Neural cell (in vitro differentiated cells): ENCODE measurements around the gene DOCK4. TPM values are rescaled to one million over a fixed set of nuclear protein-coding genes. Genes with fewer than 3 reads are reported as not detected.
A peak's percentile ranks its signal among the peaks of the same experiment; 100 is the strongest.
"Not testable (repeated sequence)": the region's sequence is repeated elsewhere in the genome, so short reads cannot be mapped to it uniquely, and the experiment has no call there.

ENCODE experiments used
- H2AFZ ChIP-seq: fragments of 200-600, 300-800 bp; sonication (generic), shearing (Covaris generic); 2 replicates; pipeline ENCODE4 v1.6.0; 2014; ENCODE audit warnings: low read depth, mild to moderate bottlenecking, antibody characterized with exemption, low read length, moderate library complexity
- H3F3A ChIP-seq: fragments of 200-600 bp; shearing (Covaris generic); 2 replicates; pipeline ENCODE4 v1.6.1; 2016; ENCODE audit warnings: mild to moderate bottlenecking, moderate library complexity, mixed read lengths, antibody characterized with exemption, low read length; ENCODE audit not compliant: insufficient read depth, poor library complexity, severe bottlenecking
- H3K27ac ChIP-seq: fragments of 200-600, 300-800 bp; sonication (generic), shearing (Covaris generic); 2 replicates; pipeline ENCODE4 v1.5.1; 2014; ENCODE audit warnings: mild to moderate bottlenecking, low read length, moderate library complexity
- H3K27me3 ChIP-seq: fragments of 300-800, 200-600 bp; sonication (generic), shearing (Covaris generic); 2 replicates; pipeline ENCODE4 v1.6.0; 2014; ENCODE audit warnings: mild to moderate bottlenecking, low read depth, low read length, moderate library complexity; ENCODE audit not compliant: insufficient read depth
- H3K36me3 ChIP-seq: fragments of 300-800, 200-600 bp; sonication (generic), shearing (Covaris generic); 2 replicates; pipeline ENCODE4 v1.5.1; 2014; ENCODE audit warnings: mild to moderate bottlenecking, antibody characterized with exemption, low read length, moderate library complexity; ENCODE audit not compliant: insufficient read depth
- H3K4me2 ChIP-seq: fragments of 300-800, 200-600 bp; sonication (generic), shearing (Covaris generic); 2 replicates; pipeline ENCODE4 v1.6.0; 2014; ENCODE audit warnings: mild to moderate bottlenecking, low read length
- H3K4me3 ChIP-seq: fragments of 300-800, 200-600 bp; sonication (generic), shearing (Covaris generic); 2 replicates; pipeline ENCODE4 v1.5.1; 2014; ENCODE audit warnings: mild to moderate bottlenecking, low read length, moderate library complexity
- H3K79me2 ChIP-seq: fragments of 200-600 bp; shearing (Covaris generic); replicated peaks from 2 replicates; pipeline ENCODE4 v1.6.0; 2014; ENCODE audit warnings: mild to moderate bottlenecking, low read length, moderate library complexity; ENCODE audit not compliant: insufficient read depth
- H3K9ac ChIP-seq: fragments of 300-800, 200-600 bp; sonication (generic), shearing (Covaris generic); 2 replicates; pipeline ENCODE4 v1.6.1; 2016; ENCODE audit warnings: mild to moderate bottlenecking, low read length, mixed read lengths
- H3K9me2 ChIP-seq: fragments of 200-600 bp; shearing (Covaris generic); 2 replicates; pipeline ENCODE4 v1.6.1; 2016; ENCODE audit warnings: mild to moderate bottlenecking, low read length, mixed read lengths; ENCODE audit not compliant: insufficient read depth
- H3K9me3 ChIP-seq: fragments of 200-600, 300-800 bp; sonication (generic), shearing (Covaris generic); 2 replicates; pipeline ENCODE4 v1.6.1; 2016; ENCODE audit warnings: mild to moderate bottlenecking, mixed run types, low read length, moderate library complexity, mixed read lengths
- H4K20me1 ChIP-seq: fragments of 200-600 bp; shearing (Covaris generic); 2 replicates; pipeline ENCODE4 v1.6.1; 2016; ENCODE audit warnings: mild to moderate bottlenecking, mixed run types; ENCODE audit not compliant: insufficient read depth
- EP300 ChIP-seq: fragments of 450-650 bp; conservative IDR thresholded peaks from 2 replicates; pipeline ENCODE4 v1.6.1; 2014; ENCODE audit warnings: antibody characterized with exemption, mild to moderate bottlenecking, moderate library complexity; ENCODE audit not compliant: poor library complexity, severe bottlenecking
- EZH2 ChIP-seq: fragments of 200-600, 300-800 bp; shearing (Covaris generic), sonication (generic); IDR thresholded peaks from 2 replicates; pipeline ENCODE4 v1.6.1; 2014; ENCODE audit warnings: antibody characterized with exemption, low read length, borderline replicate concordance, mild to moderate bottlenecking; ENCODE audit not compliant: insufficient read depth, poor library complexity, severe bottlenecking
- MXI1 ChIP-seq: fragments of 450-650 bp; conservative IDR thresholded peaks from 2 replicates; pipeline ENCODE4 v1.6.1; 2014; ENCODE audit warnings: antibody characterized with exemption, mild to moderate bottlenecking; ENCODE audit not compliant: poor library complexity, severe bottlenecking
- POLR2AphosphoS5 ChIP-seq: IDR thresholded peaks from 2 replicates; pipeline ENCODE4 v1.6.1; 2012
- RAD21 ChIP-seq: fragments of 450-650 bp; conservative IDR thresholded peaks from 2 replicates; pipeline ENCODE4 v1.6.1; 2014; ENCODE audit warnings: antibody characterized with exemption, mild to moderate bottlenecking, moderate library complexity
- SMC3 ChIP-seq: fragments of 450-650 bp; conservative IDR thresholded peaks from 2 replicates; pipeline ENCODE4 v1.6.1; 2014; ENCODE audit warnings: antibody characterized with exemption, mild to moderate bottlenecking, moderate library complexity; ENCODE audit not compliant: poor library complexity
- TAF1 ChIP-seq: IDR thresholded peaks from 2 replicates; pipeline ENCODE4 v1.6.1; 2012; ENCODE audit warnings: low read depth
- polyA plus RNA-seq: library from polyadenylated mRNA; depleted of rRNA; stranded (reverse); fragments of >200 nt; gene quantifications from 2 replicates; pipeline ENCODE4 v1.2.3, GENCODE V29; 2014
- TF ChIP-seq, protein P1 (sequence below): fragments of 450-650 bp; IDR thresholded peaks from 2 replicates; pipeline ENCODE4 v1.5.1; 2014; ENCODE audit warnings: antibody characterized with exemption, mild to moderate bottlenecking, moderate library complexity; ENCODE audit not compliant: poor library complexity, severe bottlenecking
- TF ChIP-seq, protein P2 (sequence below): IDR thresholded peaks from 2 replicates; pipeline ENCODE4 v1.6.1; 2012; ENCODE audit warnings: borderline replicate concordance

The DOCK4 gene
- polyA plus RNA-seq, 1 donor from 2014 or later = 28.1 TPM

DNA sequence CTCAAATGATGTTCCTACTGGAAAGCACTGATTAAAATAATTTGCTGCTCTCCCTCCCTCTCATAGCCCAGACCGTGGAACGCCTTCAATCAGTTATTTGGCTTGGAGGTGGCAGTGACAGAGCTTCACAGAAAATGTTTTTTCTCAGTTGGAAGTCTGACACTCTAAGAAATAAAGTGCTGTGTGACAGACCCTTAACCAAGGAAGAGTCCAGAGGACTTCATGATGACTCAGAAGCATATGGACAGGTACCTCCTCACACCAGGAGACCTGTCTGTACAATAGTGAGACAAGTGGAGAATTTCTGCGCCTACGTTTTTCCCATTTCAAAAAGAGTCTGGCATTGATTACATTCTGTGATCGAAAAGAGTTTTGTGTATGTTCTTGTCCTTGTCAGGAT, 295.5 kb downstream of the DOCK4 start:
- H2AFZ ChIP-seq = no peak overlapping the region
- H3K9me3 ChIP-seq = no peaks in the 10 kb centered on the region
- H4K20me1 ChIP-seq = no peaks in the 10 kb centered on the region
- H3K27ac ChIP-seq = peak overlapping the region; percentile 26
- H3K4me3 ChIP-seq = peak overlapping the region; percentile 2
- TF ChIP-seq TAF1 = no peak
- no peak for TF ChIP-seq SMC3
- TF ChIP-seq EZH2 = no peak
- no peak for TF ChIP-seq MXI1
- peak; percentile 20 for TF ChIP-seq POLR2AphosphoS5
- TF ChIP-seq, protein P1, sequence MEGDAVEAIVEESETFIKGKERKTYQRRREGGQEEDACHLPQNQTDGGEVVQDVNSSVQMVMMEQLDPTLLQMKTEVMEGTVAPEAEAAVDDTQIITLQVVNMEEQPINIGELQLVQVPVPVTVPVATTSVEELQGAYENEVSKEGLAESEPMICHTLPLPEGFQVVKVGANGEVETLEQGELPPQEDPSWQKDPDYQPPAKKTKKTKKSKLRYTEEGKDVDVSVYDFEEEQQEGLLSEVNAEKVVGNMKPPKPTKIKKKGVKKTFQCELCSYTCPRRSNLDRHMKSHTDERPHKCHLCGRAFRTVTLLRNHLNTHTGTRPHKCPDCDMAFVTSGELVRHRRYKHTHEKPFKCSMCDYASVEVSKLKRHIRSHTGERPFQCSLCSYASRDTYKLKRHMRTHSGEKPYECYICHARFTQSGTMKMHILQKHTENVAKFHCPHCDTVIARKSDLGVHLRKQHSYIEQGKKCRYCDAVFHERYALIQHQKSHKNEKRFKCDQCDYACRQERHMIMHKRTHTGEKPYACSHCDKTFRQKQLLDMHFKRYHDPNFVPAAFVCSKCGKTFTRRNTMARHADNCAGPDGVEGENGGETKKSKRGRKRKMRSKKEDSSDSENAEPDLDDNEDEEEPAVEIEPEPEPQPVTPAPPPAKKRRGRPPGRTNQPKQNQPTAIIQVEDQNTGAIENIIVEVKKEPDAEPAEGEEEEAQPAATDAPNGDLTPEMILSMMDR = no peak
- peak; percentile 91 for TF ChIP-seq EP300
- no peak for TF ChIP-seq RAD21
- TF ChIP-seq, protein P2, sequence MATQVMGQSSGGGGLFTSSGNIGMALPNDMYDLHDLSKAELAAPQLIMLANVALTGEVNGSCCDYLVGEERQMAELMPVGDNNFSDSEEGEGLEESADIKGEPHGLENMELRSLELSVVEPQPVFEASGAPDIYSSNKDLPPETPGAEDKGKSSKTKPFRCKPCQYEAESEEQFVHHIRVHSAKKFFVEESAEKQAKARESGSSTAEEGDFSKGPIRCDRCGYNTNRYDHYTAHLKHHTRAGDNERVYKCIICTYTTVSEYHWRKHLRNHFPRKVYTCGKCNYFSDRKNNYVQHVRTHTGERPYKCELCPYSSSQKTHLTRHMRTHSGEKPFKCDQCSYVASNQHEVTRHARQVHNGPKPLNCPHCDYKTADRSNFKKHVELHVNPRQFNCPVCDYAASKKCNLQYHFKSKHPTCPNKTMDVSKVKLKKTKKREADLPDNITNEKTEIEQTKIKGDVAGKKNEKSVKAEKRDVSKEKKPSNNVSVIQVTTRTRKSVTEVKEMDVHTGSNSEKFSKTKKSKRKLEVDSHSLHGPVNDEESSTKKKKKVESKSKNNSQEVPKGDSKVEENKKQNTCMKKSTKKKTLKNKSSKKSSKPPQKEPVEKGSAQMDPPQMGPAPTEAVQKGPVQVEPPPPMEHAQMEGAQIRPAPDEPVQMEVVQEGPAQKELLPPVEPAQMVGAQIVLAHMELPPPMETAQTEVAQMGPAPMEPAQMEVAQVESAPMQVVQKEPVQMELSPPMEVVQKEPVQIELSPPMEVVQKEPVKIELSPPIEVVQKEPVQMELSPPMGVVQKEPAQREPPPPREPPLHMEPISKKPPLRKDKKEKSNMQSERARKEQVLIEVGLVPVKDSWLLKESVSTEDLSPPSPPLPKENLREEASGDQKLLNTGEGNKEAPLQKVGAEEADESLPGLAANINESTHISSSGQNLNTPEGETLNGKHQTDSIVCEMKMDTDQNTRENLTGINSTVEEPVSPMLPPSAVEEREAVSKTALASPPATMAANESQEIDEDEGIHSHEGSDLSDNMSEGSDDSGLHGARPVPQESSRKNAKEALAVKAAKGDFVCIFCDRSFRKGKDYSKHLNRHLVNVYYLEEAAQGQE = no peak
- no peak overlapping the region for H3K4me2 ChIP-seq
- no peaks in the 10 kb centered on the region for H3K79me2 ChIP-seq
- no peak overlapping the region for H3K9ac ChIP-seq
- H3K36me3 ChIP-seq = no peaks in the 10 kb centered on the region
- H3K27me3 ChIP-seq = no peaks in the 10 kb centered on the region
- no peaks in the 10 kb centered on the region for H3F3A ChIP-seq
- no peaks in the 10 kb centered on the region for H3K9me2 ChIP-seq

DNA sequence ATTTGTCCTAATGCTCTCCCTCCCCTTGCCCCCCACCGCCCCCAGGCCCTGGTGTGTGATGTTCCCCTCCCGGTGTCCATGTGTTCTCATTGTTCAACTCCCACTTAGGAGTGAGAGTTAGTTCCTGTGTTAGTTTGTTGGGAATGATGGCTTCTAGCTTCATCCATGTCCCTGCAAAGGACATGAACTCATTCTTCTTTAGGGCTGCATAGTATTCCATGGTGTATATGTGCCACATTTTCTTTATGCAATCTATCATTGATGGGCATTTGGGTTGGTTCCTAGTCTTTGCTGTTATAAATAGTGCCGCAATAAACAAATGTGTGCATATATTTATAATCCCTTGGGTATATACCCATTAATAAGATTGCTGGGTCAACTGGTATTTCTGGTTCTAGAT, 297.5 kb downstream of the DOCK4 start:
- H3K9me3 ChIP-seq, H3F3A ChIP-seq, H3K27ac ChIP-seq, H3K9ac ChIP-seq, H3K4me3 ChIP-seq, H3K27me3 ChIP-seq, H4K20me1 ChIP-seq, H3K4me2 ChIP-seq, H2AFZ ChIP-seq, H3K79me2 ChIP-seq, H3K9me2 ChIP-seq, H3K36me3 ChIP-seq: not testable (repeated sequence)

DNA sequence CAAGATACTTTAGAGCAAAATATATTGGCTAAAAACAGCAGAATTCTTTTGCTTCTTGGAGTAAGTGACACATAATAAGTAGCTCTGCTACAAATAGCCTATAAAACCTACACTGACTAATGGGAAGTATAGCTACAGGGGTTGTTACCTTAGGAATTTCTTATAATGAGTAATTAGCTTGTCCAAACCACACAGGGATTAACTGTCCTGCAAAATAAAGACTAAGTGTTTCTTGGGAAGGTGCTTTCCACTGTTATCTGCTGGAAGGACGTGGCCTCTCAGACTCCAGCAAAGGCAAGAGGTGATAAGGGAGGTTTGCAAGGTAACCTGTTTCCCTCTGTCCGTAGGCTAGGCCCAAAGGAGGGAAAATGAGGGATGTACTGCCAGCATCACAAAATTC, 302.4 kb downstream of the DOCK4 start:
- Histone ChIP-seq H3K27me3 (no peaks in the 10 kb centered on the region), H3K9me2 (no peaks in the 10 kb centered on the region), H3K9me3 (no peaks in the 10 kb centered on the region), H3K36me3 (peaks cover 7% of the 10 kb centered on the region), H3K4me3 (no peak overlapping the region), H3F3A (no peaks in the 10 kb centered on the region), H3K79me2 (no peaks in the 10 kb centered on the region), H4K20me1 (no peaks in the 10 kb centered on the region), H2AFZ (no peak overlapping the region), H3K4me2 (no peak overlapping the region), H3K27ac (no peak overlapping the region), H3K9ac (no peak overlapping the region)
- TF ChIP-seq EZH2 = no peak
- no peak for TF ChIP-seq POLR2AphosphoS5
- TF ChIP-seq, protein P1 = no peak
- no peak for TF ChIP-seq RAD21
- TF ChIP-seq, protein P2 = no peak
- no peak for TF ChIP-seq SMC3
- no peak for TF ChIP-seq EP300
- TF ChIP-seq MXI1 = no peak
- no peak for TF ChIP-seq TAF1
